Measurements from ENCODE around the gene EPB41. TPM values are rescaled to one million over a fixed set of nuclear protein-coding genes. Genes with fewer than 3 reads are reported as not detected.

EPB41 gene
- total and polyA plus RNA-seq, 2 of the 8 experiments (the other 6 are each of a cell fraction or from before 2014, with no cell fraction given) = 36.7 to 109 TPM

DNA sequence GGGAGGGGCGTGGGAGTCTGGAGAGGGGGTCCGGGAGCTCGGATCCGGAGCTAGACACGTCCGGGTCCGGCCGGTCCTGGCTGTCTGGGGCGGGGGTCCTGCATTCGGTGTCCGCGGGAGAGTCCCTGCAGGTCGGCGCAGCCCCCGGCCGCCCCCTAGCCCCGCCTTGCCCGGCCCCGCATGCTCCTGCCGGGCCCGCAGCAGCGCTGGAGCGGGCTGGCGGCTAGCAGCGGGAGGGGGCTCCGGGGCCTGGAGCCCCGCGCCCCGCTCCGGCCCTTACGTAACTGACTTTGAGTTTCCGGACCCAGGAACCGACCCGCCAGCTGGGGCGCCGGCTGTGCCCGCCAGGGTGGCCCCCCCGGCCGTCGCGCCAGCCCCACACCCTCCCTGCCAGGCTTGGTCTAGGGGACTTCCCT, 26.9 kb upstream of the EPB41 start:
- Histone ChIP-seq H2BK15ac (ENCODE audit: low read length) (no peak overlapping the region), H3K4ac (replicated peaks; ENCODE audit: insufficient read length, low read depth, low read length) (no peak overlapping the region), H3K4me3 (ENCODE audit: extremely low read depth in 1 of 4, insufficient read depth in 2 of 4, low read depth in 3 of 4, low read length in 4 of 4) (peak overlapping the region; percentile 76 to 88 (median 76)), H3K9ac (replicated peaks in 1 of 4; ENCODE audit: extremely low read depth in 1 of 4, low read depth in 3 of 4, low read length in 3 of 4) (peak overlapping the region in 1 of 4 experiments; percentile 41; a peak in 1 of 7 replicates), H3K4me1 (replicated peaks in 1 of 4; ENCODE audit: control insufficient read depth in 3 of 4, insufficient read depth in 4 of 4, low read length in 3 of 4) (peaks cover 18 to 27% (median 22%) of the 10 kb centered on the region in 4 experiments), H2BK12ac (ENCODE audit: low read depth, low read length) (no peak overlapping the region), H4K91ac (replicated peaks; ENCODE audit: insufficient read length, low read length) (no peak overlapping the region), H3K56ac (replicated peaks; ENCODE audit: insufficient read length, low read depth, low read length) (no peak overlapping the region), H3K23ac (ENCODE audit: insufficient read length) (no peak overlapping the region), H2BK20ac (ENCODE audit: low read length) (no peak overlapping the region), H2AK5ac (ENCODE audit: low read depth, low read length) (no peak overlapping the region), H3K4me2 (ENCODE audit: insufficient read depth in 1 of 2, low read depth in 2 of 2, low read length in 2 of 2) (peak overlapping the region; percentile 84 to 91), H3K36me3 (ENCODE audit: control insufficient read depth in 2 of 4, insufficient read depth in 4 of 4, low read length in 3 of 4) (no peaks in the 10 kb centered on the region), H3K18ac (ENCODE audit: extremely low read depth, low read length) (no peak overlapping the region), H2AFZ (ENCODE audit: low read length) (peak overlapping the region; percentile 3; the same call in 1 of the 2 replicates), H4K5ac (ENCODE audit: insufficient read length, low read depth, low read length) (no peak overlapping the region), H3K27me3 (replicated peaks in 1 of 4; ENCODE audit: control insufficient read depth in 3 of 4, extremely low read depth in 1 of 4, insufficient read depth in 3 of 4, low read length in 3 of 4) (peaks cover 0 to 11% (median 6%) of the 10 kb centered on the region in 4 experiments; a peak in 4 of 7 replicates), H3K27ac (ENCODE audit: low read depth, low read length) (no peak overlapping the region), H2BK120ac (replicated peaks; ENCODE audit: low read depth, low read length) (no peak overlapping the region), H3K23me2 (ENCODE audit: low read depth, low read length) (peaks cover 16% of the 10 kb centered on the region; the same call in 1 of the 2 replicates), H3K14ac (ENCODE audit: insufficient read length) (no peak overlapping the region), H4K8ac (ENCODE audit: extremely low read depth, insufficient read depth, low read length) (no peak overlapping the region), H3K79me2 (ENCODE audit: control insufficient read depth in 1 of 2, insufficient read depth in 2 of 2, low read length in 2 of 2) (no peaks in the 10 kb centered on the region), H4K20me1 (replicated peaks in 1 of 2; ENCODE audit: control insufficient read depth in 1 of 2, insufficient read depth in 2 of 2, low read length in 2 of 2) (no peaks in the 10 kb centered on the region), H3K79me1 (ENCODE audit: low read depth, low read length) (no peaks in the 10 kb centered on the region), H3K9me3 (ENCODE audit: insufficient read depth in 2 of 2, low read depth in 1 of 2, low read length in 1 of 2) (no peaks in the 10 kb centered on the region), H2BK5ac (ENCODE audit: low read depth, low read length) (no peak overlapping the region; the same call in 1 of the 2 replicates)
- DNase-seq (ENCODE audit: low read depth in 1 of 2, low spot score in 2 of 2) (peak in 1 of 2 experiments; percentile 77), FAIRE-seq (no peak)
- CTCF ChIA-PET (ENCODE audit: partially characterized antibody) = interaction anchor here (0.7 to 12.1 kb wide), 9 partner anchors 10 to 313 kb away, joined by 3 to 130 read pairs (median 4); no protein-coding TSS in a partner anchor
- TF ChIP-seq CHD1 (IDR thresholded peaks at IDR 0.05; ENCODE audit: low read depth, low read length) = no peak
- TF ChIP-seq KDM4A (IDR thresholded peaks at IDR 0.05; ENCODE audit: low read depth, low read length, severe bottlenecking) = peak; percentile 77
- 1% methylated on average over 27 of the region's 41 CpGs; no CpG with 5 or more reads in 1 of the 2 experiments for WGBS, 2 experiments (ENCODE audit: extremely low coverage in 1 of 2, insufficient coverage in 1 of 2, insufficient read length in 1 of 2, insufficient replicate concordance in 2 of 2, low coverage in 1 of 2, low lambda C conversion rate in 2 of 2, missing lambda C conversion rate in 1 of 2)
- POLR2A ChIA-PET (ENCODE audit: partially characterized antibody) = interaction anchor here (0.6 to 1.9 kb wide), 13 partner anchors 9 to 299 kb away, joined by 3 to 7 read pairs (median 3); partner anchors contain the start of gene SRSF4
